GM18867 (cell line): ENCODE data around the gene MAN2B2.
"Not testable (repeated sequence)": the region's sequence is repeated elsewhere in the genome, so short reads cannot be mapped to it uniquely, and the experiment has no call there.

Experiments
- ATAC-seq: cut with Tn5 transposase; IDR thresholded peaks from one replicate; pipeline ENCODE4 v1.9.1; 2021; ENCODE audit warnings: mild to moderate bottlenecking, moderate library complexity; ENCODE audit not compliant: unreplicated experiment

Gene MAN2B2

GRCh38 chr4:6663596-6664393 lies 88.8 kb downstream of the MAN2B2 start:
- ATAC-seq: no peak

GRCh38 chr4:6665320-6665654 lies 90.3 kb downstream of the MAN2B2 start:
- ATAC-seq: no peak

- ATAC-seq: no peak
These were observed 93.4 kb downstream of the MAN2B2 start for GRCh38 chr4:6668391-6668790.

GRCh38 chr4:6671648-6672047 lies 96.7 kb downstream of the MAN2B2 start:
- ATAC-seq: no peak

GRCh38 chr4:6672131-6672530 lies 97.1 kb downstream of the MAN2B2 start:
- no peak for ATAC-seq

- ATAC-seq: not testable (repeated sequence)
These were observed 97.7 kb downstream of the MAN2B2 start for GRCh38 chr4:6672541-6673190.
